HG02943 (cell line): ENCODE measurements around the gene HSPA2.
"Not testable (repeated sequence)": the region's sequence is repeated elsewhere in the genome, so short reads cannot be mapped to it uniquely, and the experiment has no call there.

Experiments
- ATAC-seq: cut with Tn5 transposase; IDR thresholded peaks from one replicate; pipeline ENCODE4 v1.9.1; 2021; ENCODE audit warnings: mild to moderate bottlenecking, low read depth, moderate library complexity; ENCODE audit not compliant: unreplicated experiment

Gene HSPA2

GRCh38 chr14:64556526-64556925 lies 16.0 kb downstream of the HSPA2 start:
- no peak for ATAC-seq

GRCh38 chr14:64558216-64558615 lies 17.7 kb downstream of the HSPA2 start:
- ATAC-seq: not testable (repeated sequence)

- ATAC-seq: no peak
Measured at GRCh38 chr14:64561631-64562030, 21.1 kb downstream of the HSPA2 start.

- ATAC-seq: no peak
Measured at GRCh38 chr14:64562436-64562835, 21.9 kb downstream of the HSPA2 start.

GRCh38 chr14:64563696-64564095 lies 23.2 kb downstream of the HSPA2 start:
- no peak for ATAC-seq

GRCh38 chr14:64566651-64567122 lies 26.1 kb downstream of the HSPA2 start:
- no peak for ATAC-seq

- no peak for ATAC-seq
Measured at GRCh38 chr14:64569138-64569631, 28.6 kb downstream of the HSPA2 start.

- not testable (repeated sequence) for ATAC-seq
Measured at GRCh38 chr14:64569646-64570045, 29.1 kb downstream of the HSPA2 start.

GRCh38 chr14:64572386-64573104 lies 32.0 kb downstream of the HSPA2 start:
- ATAC-seq: no peak

GRCh38 chr14:64573109-64573508 lies 32.6 kb downstream of the HSPA2 start:
- ATAC-seq: no peak

GRCh38 chr14:64574371-64575107 lies 34.0 kb downstream of the HSPA2 start:
- ATAC-seq: no peak

- ATAC-seq: no peak
Measured at GRCh38 chr14:64577211-64577610, 36.7 kb downstream of the HSPA2 start.

- no peak for ATAC-seq
Measured at GRCh38 chr14:64580467-64580866, 39.9 kb downstream of the HSPA2 start.

GRCh38 chr14:64581363-64581762 lies 40.8 kb downstream of the HSPA2 start:
- no peak for ATAC-seq

- ATAC-seq: no peak
Measured at GRCh38 chr14:64581817-64582216, 41.3 kb downstream of the HSPA2 start.

GRCh38 chr14:64584190-64584589 lies 43.6 kb downstream of the HSPA2 start:
- no peak for ATAC-seq

- no peak for ATAC-seq
Measured at GRCh38 chr14:64591809-64592208, 51.3 kb downstream of the HSPA2 start.
